Measurements from ENCODE around the gene CAPZB.

CAPZB gene

DNA sequence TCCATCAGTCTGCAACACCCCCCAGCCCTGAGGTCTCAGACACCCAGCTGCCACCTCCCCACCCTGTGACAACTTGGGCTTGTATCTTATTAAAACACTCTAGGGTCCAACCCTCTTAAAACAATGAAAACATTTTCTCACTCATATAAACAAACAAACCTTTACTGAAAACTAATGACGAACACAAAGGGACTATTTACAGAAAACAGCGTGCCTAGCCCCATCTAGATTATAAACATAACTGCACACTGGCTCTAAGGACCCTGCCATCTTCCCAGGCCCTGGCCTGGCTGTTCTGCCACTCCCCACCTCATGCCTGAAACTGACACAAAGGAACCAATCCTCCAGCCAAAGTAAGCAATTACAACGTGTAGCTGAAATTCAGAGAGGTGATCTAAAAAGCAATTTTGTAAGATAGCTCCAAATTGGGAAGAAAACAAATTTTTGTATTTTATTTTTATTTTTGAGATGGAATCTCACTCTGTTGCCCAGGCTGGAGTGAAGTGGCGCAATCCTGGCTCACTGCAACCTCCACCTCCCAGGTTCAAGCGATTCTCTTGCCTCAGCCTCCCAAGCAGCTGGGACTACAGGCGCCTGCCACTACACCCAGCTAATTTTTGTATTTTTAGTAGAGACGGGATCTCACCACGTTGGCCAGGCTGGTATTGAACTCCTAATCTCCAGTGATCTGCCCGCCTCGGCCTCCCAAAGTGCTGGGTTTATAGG lies 40.9 kb downstream of the CAPZB start:
- in situ Hi-C loops (cut with MboI; ENCODE audit: low sequenced_read_pairs): no loop called here
- Histone ChIP-seq H3K36me3 (replicated peaks) (no peaks in the 10 kb centered on the region), H3K4me1 (no peaks in the 10 kb centered on the region), H3K4me3 (no peak overlapping the region), H3K27me3 (ENCODE audit: low read depth) (no peaks in the 10 kb centered on the region), H3K9me3 (no peaks in the 10 kb centered on the region)
- DNase-seq (ENCODE audit: low spot score in 2 of 2): no peak

DNA sequence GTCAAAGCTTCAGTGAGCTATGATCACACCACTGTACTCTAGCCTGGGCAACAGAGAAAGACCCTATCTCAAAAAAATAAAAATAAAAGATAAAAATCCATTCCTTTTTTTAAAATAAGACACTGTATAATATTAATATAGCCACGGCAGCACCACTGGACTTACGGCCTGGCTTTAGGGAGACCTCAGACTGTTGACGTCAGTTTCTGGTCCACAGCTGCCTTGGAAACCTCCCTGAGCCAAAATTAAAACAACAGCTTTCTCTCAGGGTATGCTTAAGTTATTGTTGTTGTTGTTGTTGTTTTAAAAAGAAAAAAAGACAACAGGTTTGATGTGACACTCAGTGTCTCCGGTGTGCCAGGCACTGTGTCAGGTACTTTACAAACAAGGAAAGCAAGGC lies 42.0 kb downstream of the CAPZB start:
- in situ Hi-C loops (cut with MboI; ENCODE audit: low sequenced_read_pairs): no loop called here
- Histone ChIP-seq H3K4me3 (no peak overlapping the region), H3K27me3 (ENCODE audit: low read depth) (no peaks in the 10 kb centered on the region), H3K4me1 (no peaks in the 10 kb centered on the region), H3K9me3 (no peaks in the 10 kb centered on the region), H3K36me3 (replicated peaks) (no peaks in the 10 kb centered on the region)
- DNase-seq (ENCODE audit: low spot score in 2 of 2): no peak

DNA sequence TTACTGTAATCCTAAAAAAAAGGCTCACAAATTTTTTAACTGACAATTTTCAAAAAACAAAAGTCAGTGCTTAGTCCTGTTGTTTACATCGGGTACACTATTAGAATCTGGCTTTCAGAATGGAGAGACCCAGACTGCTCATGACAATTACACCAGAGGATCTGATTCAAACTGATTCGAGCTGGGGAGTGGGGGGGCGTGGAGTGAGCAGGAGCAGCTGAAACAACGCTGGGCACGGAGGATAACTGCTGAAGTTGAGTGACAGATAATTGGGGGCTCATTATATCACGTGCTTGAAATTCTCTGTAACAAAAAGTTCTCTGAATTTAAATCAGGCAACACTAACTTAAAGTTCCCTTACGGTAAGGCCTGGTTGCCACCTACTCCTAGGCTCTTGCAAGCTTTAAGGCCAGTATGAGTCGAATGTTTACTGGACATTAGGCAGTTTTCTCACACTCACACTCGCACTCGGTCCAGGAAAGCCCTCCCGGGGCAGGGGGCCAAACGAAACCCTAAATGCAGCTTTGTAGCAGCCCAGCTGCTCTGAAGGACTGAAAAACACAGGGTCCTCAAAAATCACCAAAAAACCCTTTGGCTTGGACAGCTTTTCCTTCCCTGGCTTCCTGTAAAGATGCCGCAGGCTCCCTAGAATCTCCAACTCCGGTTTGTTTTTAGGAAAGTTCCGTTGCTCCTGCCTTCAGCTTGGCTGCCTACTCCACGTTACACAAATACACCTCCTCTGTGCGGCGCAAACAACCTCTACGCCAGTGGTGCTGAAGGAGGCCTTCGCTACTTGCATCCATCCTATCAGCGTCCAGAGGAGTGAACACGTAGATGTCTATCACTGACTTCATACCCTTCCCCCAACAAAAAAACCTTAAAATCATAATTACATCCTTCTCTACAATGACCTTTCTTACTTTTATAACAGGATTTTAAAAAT lies 42.9 kb downstream of the CAPZB start:
- no peak for DNase-seq (ENCODE audit: low spot score in 2 of 2)
- in situ Hi-C loops (cut with MboI; ENCODE audit: low sequenced_read_pairs): no loop called here
- Histone ChIP-seq H3K9me3 (no peaks in the 10 kb centered on the region), H3K27me3 (ENCODE audit: low read depth) (no peaks in the 10 kb centered on the region), H3K36me3 (replicated peaks) (no peaks in the 10 kb centered on the region), H3K4me1 (no peaks in the 10 kb centered on the region), H3K4me3 (no peak overlapping the region)

DNA sequence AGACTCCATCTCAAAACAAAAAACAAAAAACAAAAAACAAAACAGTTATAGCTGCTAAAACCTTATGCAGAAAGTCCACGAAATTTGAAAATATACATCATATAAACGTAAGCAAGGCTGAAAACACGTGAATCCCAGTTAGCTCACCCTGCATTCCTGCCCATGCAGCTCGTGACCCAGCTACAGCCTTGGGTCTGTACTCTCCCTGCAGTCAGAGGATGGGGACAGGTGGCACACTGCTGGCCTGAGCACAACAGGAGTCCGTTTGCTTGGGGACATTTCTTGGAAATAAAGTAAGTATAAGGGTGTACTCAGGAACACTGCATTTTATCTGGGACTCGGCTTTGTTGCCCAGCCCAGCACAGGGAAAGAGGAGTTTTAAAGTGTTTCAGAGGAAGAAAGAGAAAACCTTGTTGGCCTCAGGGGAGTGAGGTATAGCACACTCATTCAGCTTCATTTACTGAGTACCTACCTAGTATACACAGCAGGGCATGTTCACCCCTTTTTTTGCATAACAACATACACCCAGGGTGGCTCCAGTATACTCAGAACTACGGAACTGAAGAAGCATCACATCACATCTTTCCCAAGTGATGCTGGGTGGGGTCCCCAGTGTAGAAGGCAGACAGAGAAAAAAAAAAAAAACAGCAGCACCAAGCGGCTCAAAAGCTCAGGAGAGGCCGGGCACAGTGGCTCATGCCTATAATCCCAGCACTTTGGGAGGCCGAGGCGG lies 44.1 kb downstream of the CAPZB start:
- in situ Hi-C loops (cut with MboI; ENCODE audit: low sequenced_read_pairs): no loop called here
- H3K36me3 ChIP-seq (replicated peaks): no peaks in the 10 kb centered on the region
- H3K4me1 ChIP-seq: no peaks in the 10 kb centered on the region
- H3K27me3 ChIP-seq (ENCODE audit: low read depth): no peaks in the 10 kb centered on the region
- H3K4me3 ChIP-seq: no peak overlapping the region
- H3K9me3 ChIP-seq: no peaks in the 10 kb centered on the region
- DNase-seq (ENCODE audit: low spot score in 2 of 2): no peak

DNA sequence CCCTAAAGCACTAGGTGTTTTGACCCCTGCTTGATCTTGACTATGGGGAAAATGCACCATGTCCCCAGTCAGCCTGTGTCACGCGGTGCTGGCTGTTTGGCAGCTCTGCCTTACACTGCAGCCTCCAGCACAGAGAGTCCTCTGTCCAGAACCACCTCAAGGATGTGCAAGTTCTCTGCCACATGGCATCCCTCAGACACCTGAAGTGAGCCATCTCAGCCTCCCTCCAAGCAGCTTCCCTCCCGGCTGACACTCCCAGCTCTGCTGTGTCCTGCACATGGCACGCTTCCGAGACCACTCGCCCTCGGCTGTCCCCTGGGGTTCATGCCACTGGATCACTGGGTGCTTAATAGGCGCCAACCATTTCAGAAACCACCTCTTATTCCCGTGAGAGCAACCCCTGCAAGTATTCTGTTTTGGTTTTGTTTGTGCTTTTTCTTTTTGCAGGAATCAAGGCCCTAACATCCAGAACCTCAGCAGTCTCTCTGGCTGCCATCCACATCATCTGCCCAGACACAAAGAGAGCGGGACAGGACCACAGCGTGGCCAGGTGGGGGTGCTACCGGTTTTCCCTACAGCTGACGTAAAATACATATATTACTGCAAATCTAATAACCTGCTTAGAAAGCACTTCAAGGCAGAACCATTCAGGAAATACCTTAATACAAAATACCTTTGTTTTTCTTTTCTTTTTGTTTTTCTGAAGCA lies 45.7 kb downstream of the CAPZB start:
- H3K9me3 ChIP-seq: no peaks in the 10 kb centered on the region
- peak in 1 of 2 experiments; percentile 25 for DNase-seq (ENCODE audit: low spot score in 2 of 2)
- 0 out of 2 replicates have a peak, but pooled peaks cover 3% of the 10 kb centered on the region for H3K36me3 ChIP-seq (replicated peaks)
- no peaks in the 10 kb centered on the region for H3K4me1 ChIP-seq
- no peak overlapping the region for H3K4me3 ChIP-seq
- H3K27me3 ChIP-seq (ENCODE audit: low read depth): no peaks in the 10 kb centered on the region
- in situ Hi-C loops (cut with MboI; ENCODE audit: low sequenced_read_pairs): no loop called here

DNA sequence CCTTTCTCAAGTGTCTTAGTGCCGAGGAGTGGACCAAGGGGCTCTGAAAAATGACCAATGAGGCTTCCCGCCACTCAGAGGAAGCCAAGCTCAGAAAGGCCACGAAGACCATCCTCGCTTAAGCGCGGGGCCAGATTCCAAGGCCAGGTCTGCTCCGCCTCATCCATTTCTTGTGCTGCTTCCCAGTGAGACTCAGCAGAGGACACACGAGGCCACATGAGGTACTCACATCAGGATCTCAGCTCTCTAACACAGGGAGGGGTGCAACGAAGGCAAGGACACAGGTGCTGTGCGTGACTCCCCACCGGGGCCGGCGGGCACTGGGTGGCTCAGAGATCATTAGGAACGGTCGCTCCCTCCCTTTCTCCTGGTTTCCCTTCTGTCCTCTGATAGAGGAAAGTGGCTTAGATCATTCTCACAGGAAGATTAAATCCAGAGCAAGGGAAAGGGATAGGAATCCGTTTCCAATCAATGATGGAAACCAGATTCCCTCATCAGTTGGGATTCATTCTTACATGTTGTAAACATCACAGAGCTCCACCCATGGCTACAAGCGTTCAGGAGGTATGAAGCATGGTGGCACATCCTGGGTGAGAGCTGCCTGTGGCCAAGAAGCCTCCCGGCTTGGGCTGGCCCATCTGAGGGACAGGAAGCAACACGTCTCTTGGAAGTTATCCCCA lies 46.7 kb downstream of the CAPZB start:
- Histone ChIP-seq H3K4me1 (no peaks in the 10 kb centered on the region), H3K4me3 (no peak overlapping the region), H3K36me3 (replicated peaks) (0 out of 2 replicates have a peak, but pooled peaks cover 3% of the 10 kb centered on the region), H3K9me3 (no peaks in the 10 kb centered on the region), H3K27me3 (ENCODE audit: low read depth) (no peaks in the 10 kb centered on the region)
- DNase-seq (ENCODE audit: low spot score in 2 of 2): no peak
- in situ Hi-C loops (cut with MboI; ENCODE audit: low sequenced_read_pairs): no loop called here

DNA sequence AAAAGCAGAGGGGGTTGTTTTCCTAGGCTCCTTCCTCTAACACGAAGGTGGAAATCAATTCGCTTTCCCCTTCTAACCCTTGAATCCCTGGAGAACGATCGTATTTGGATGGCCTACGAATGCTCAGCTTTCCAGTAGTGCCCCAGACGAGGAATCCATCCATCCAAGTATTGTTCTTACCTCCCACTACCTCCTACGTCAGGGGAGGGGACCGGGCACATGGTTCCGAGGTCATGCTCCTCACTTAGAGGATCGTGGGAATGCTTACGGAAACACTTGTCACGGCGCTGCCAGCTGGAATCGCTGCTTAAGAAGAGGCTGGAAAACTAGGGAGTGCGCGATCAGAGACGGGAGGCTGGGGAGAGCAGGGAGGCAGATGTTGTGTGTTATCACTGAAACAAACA lies 47.4 kb downstream of the CAPZB start:
- Histone ChIP-seq H3K36me3 (replicated peaks) (0 out of 2 replicates have a peak, but pooled peaks cover 7% of the 10 kb centered on the region), H3K9me3 (no peaks in the 10 kb centered on the region), H3K27me3 (ENCODE audit: low read depth) (no peaks in the 10 kb centered on the region), H3K4me3 (no peak overlapping the region), H3K4me1 (no peaks in the 10 kb centered on the region)
- DNase-seq (ENCODE audit: low spot score in 2 of 2): no peak
- in situ Hi-C loops (cut with MboI; ENCODE audit: low sequenced_read_pairs): no loop called here

DNA sequence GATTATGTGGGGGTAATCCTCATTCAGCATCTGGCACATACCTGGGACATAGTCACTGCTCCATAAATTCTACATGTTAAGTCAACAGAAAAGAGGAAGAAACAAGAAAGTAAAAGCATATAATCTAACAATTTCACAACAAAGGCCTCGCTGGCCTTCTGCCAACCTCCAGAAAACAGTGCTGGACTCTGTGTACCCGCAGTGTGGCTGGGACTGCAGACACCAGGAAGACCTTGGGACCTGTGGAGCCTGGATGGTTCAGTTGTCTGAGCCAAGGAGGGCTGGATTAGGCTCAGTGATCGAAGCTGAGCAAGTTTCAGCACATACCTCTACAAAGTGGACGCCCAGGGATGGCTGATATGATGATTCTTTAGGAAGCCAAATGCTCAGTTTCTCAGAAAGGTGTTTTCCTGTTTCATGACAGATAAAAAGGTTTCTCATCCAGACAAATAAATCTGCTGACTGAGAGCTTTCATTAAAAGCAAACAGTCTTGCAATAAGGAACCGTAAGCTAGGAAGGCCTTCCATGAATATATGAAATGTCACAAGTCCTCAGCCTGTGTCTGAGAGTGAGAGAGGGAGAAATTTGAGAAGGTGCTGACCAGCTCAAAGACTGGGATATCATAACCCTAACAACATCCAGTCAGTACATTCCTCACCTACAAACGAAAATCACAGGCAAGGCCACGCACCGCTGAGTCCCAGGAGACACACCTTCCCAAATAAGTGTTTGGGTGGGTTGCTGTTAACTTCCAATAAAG lies 48.4 kb downstream of the CAPZB start:
- 0 out of 2 replicates have a peak, but pooled peaks cover 7% of the 10 kb centered on the region for H3K36me3 ChIP-seq (replicated peaks)
- H3K9me3 ChIP-seq: no peaks in the 10 kb centered on the region
- no peaks in the 10 kb centered on the region for H3K27me3 ChIP-seq (ENCODE audit: low read depth)
- DNase-seq (ENCODE audit: low spot score in 2 of 2): peak in 1 of 2 experiments; percentile 22
- in situ Hi-C loops (cut with MboI; ENCODE audit: low sequenced_read_pairs): no loop called here
- H3K4me1 ChIP-seq: no peaks in the 10 kb centered on the region
- H3K4me3 ChIP-seq: no peak overlapping the region

DNA sequence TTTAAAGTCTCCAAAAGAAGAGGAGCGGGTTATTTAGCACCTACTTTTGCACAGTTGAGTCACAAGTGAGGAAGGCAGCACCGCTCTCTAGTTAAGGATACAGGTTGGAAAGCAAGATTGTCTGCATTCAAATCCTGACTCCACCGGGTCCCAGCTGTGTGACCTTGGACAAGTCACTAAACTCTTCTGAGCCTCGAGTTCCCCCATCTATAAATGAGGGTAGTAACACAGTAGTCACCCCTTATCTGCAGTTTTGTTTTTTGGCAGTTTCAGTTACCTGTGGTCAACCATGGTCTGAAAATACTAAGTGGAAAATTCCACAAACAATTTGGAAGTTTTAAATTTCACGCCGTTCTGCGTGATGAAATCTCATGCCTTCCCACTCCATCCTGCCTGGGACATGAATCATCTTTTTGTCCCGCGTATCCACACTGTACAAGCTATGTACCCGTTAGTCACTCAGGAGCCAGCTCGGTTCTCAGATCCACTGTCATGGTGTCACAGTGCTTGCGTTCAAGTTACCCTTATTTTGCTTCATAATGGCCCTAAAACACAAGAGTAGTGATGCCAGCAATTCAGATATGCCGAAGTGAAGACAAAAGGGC lies 49.4 kb downstream of the CAPZB start:
- no peak for DNase-seq (ENCODE audit: low spot score in 2 of 2)
- Histone ChIP-seq H3K36me3 (replicated peaks) (0 out of 2 replicates have a peak, but pooled peaks cover 7% of the 10 kb centered on the region), H3K4me1 (no peaks in the 10 kb centered on the region), H3K4me3 (no peak overlapping the region), H3K9me3 (no peaks in the 10 kb centered on the region), H3K27me3 (ENCODE audit: low read depth) (no peaks in the 10 kb centered on the region)
- in situ Hi-C loops (cut with MboI; ENCODE audit: low sequenced_read_pairs): no loop called here

DNA sequence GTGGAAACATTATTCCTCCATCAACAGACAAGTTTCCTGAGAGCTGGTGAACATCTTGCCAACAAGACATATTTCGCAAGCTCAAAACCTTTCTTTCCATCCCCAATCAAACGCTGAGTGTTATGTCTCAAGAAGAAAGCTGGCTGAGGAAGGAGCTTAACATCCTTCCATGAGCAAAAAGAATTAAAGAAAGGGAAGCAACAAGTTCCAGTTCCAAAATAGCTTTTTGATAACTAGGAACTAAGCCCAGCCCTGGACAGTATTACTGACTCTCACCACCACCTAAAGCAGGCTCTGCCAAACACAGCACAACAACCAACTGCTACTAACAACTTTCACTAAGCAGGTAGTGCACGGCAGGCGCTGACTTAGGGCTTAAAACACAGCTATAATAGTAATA lies 50.2 kb downstream of the CAPZB start:
- Histone ChIP-seq H3K27me3 (ENCODE audit: low read depth) (no peaks in the 10 kb centered on the region), H3K4me1 (no peaks in the 10 kb centered on the region), H3K9me3 (no peaks in the 10 kb centered on the region), H3K36me3 (replicated peaks) (0 out of 2 replicates have a peak, but pooled peaks cover 7% of the 10 kb centered on the region), H3K4me3 (no peak overlapping the region)
- no peak for DNase-seq (ENCODE audit: low spot score in 2 of 2)
- in situ Hi-C loops (cut with MboI; ENCODE audit: low sequenced_read_pairs): no loop called here

DNA sequence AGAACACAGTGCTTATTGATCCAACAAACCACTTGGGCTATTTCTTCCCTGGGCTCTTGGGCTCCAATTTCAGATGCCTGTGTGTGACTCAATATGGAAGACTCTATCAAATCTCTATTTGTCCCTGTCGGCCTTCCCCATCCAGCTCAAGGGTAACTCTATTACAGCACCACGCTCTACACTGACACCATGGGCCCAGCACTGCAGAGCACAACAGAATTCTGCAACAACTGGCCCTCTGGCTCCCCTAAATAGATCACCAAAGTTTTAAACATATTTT lies 51.7 kb downstream of the CAPZB start:
- Histone ChIP-seq H3K4me1 (no peaks in the 10 kb centered on the region), H3K4me3 (no peak overlapping the region), H3K27me3 (ENCODE audit: low read depth) (no peaks in the 10 kb centered on the region), H3K36me3 (replicated peaks) (0 out of 2 replicates have a peak, but pooled peaks cover 7% of the 10 kb centered on the region), H3K9me3 (no peaks in the 10 kb centered on the region)
- DNase-seq (ENCODE audit: low spot score in 2 of 2): no peak
- in situ Hi-C loops (cut with MboI; ENCODE audit: low sequenced_read_pairs): no loop called here

Data from HAP-1 (cell line).